NCI-H2107 treated with DMSO at 0.1 percent for 48 hours (cell line): ENCODE data around the gene CAPN9.
"Not testable (repeated sequence)": the region's sequence is repeated elsewhere in the genome, so short reads cannot be mapped to it uniquely, and the experiment has no call there.

ENCODE experiments used
- DNase-seq: peaks from one replicate; lab custom pipeline; 2025; ENCODE audit not compliant: unreplicated experiment; lab: John Stamatoyannopoulos, UW

CAPN9 gene

DNA sequence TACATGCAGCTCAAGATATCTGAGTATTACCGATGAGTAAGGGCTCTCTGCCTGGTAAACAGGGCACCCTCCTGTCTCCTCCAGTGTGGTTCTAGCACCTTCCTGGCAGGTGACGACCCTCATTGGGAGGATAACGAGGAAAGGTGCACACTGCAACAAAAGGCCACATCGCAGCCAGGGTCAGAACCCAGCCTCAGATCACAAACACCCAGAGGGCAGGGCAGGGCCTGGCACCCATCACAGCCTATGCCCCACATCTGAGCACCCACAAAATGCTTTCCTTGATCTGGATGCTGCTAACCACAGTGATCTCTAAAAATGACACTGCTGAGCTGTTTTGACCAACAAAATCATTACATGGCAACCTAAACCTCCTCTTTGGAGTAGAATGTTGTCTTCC is 97.4 kb downstream of the CAPN9 start:
- DNase-seq: no peak

DNA sequence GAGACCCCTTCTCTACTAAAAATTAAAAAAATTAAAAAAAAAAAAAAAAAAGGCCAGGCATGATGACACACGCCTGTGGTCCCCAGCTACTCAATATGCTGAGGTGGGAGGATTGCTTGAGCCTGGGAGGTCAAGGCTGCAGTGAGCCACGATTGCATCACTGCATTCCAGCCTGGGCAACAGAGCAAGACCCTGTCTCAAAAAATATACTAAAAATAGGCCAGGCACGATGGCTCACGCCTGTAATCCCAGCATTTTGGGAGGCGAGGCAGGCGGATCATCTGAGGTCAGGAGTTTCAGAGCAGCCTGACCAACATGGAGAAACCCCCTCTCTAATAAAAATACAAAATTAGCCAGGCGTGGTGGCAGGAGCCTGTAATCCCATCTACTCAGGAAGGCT is 98.0 kb downstream of the CAPN9 start:
- not testable (repeated sequence) for DNase-seq

DNA sequence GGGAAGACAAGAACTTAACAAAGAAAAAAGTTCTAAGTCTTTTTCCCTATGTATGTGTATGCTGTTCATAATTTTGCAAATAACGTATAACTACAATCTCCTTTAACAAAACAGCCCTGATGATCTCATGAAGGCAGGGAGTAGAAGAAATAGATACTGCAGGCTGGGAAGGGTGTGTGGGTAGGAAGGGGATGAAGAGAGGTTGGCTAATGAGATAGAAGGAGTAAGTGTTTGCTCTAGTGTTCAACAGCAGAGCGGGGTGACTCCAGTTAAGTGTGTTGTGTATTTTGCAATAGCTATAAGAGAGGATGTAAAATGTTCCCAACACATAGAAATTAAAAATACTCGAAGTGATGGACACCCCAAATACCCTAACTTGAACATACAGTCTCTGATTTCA is 101.0 kb downstream of the CAPN9 start:
- no peak for DNase-seq

DNA sequence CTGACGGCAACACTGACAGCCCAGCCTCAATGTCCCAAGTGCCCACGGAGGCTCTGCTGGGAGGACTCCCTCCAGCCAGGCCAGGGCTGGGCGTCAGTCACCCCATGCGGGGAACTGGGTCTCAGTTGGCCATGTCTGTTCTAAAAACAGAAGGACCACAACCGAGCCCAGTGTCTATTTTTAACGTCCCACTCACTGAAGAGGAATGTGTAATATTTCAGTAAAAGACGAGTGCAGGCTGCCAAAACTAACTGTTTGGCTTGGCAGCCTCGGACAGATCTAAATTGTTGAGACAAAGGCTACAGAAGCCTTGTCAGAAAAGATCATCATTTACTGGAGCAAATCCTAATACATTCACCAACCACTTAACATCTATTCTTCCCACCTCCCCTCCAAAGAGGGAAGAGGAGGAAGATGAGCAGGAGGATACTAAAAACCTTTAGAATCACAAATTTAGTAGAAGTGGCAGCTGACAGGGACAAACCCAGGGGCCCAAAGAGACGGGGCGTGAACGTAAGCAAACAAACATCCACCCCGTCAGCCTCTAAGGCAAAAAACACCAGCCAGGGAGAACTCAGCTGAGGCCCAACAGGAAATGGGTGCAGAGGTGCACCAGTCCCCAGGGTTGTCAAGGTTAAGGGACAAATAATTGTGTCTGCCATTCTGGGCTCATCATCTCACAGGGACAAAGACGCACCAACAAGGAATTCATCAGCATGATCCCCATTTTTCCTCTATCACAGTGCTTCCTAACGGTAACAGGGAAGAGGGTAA is 102.5 kb downstream of the CAPN9 start:
- no peak for DNase-seq

DNA sequence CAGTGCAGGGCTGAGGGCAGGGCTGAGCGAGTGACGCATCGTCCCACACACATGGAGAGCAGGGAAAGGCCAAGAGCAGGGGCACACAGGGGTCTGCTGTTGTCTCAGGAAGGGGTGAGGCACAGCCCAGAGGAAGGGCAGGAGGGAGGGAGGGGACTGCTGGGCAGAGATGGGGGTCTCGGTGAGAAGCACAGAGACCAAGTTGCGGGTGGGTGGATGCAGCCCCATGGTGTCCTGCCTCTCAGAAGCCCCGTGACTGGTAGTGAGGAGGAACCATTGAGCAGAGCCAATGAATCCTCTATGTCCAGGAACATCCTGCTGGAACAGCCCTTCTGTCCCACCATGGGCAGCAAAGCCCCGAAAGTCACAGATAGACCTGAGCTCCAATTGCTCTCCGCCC is 103.4 kb downstream of the CAPN9 start:
- no peak for DNase-seq

DNA sequence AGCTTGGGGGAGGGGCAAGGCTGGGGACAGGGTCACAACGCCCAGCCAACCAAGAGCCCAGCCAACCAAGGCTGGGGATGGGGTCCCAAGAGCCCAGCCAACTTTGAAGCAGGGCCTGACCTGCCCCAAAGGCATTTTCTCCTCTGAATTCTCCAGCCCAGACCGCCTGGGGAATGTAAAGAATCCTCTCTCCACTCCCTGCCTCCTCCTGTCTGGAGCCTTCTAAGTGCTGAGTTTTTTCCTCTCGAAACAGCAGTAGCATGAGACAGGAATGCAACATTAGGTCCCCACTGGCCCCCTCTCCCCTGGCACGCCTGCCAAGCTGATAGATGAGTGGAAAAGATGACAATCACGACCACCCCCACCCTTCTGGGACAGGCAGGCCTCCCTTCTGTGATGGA is 104.1 kb downstream of the CAPN9 start:
- no peak for DNase-seq
